ENCODE data around the gene CCDC24. TPM values are rescaled to one million over a fixed set of nuclear protein-coding genes. Genes with fewer than 3 reads are reported as not detected.

Gene CCDC24
- total RNA-seq, 4 donors from 2014 or later, result 0.57 to 4.4 (median 2.4) TPM

GRCh38 chr1:43957407-43958040 lies 33.9 kb upstream of the CCDC24 start:
- TF ChIP-seq CTCF (IDR thresholded peaks at IDR 0.05; ENCODE audit: low read depth), result no peak

DNA sequence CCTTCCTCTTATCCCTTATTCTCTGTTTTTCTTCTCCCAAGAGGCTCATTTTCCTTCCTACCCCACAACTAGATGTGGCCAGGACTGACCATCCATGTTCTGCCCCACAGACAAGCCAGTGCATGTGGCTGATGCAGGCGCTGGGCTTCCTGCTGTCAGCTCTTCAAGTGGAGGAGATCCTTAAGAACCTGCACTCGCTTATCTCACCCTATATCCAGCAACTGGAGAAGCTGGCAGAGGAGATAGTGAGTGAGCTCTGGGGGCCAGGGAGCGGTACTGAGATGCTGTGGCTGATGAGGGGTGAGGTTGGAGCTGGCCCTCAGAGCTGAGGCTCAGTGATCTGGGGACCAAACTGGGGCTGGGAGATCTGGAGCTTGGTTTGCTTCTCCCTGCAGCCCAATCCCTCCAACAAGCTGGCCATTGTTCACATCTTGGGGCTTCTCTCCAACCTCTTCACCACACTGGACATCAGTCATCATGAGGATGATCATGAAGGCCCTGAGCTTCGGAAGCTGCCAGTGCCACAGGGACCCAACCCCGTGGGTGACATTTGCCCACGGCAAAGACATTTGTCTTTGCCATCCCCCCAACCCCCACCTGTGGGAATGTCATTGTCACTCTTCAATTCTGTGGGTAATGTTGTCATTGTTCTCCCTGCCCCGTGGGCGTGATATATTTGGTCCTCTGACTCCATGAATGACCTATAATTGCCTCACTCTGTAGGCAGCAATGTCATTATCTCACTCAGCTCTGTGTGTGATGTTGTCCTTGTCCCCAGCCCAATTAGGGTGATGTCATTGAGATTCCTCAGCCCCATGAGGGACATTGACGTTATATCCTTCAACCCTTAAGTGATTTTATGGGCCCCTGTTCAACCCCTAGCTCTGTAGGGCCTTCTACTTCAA lies 32.8 kb upstream of the CCDC24 start:
- no peak for TF ChIP-seq CTCF (IDR thresholded peaks at IDR 0.05; ENCODE audit: low read depth)

DNA sequence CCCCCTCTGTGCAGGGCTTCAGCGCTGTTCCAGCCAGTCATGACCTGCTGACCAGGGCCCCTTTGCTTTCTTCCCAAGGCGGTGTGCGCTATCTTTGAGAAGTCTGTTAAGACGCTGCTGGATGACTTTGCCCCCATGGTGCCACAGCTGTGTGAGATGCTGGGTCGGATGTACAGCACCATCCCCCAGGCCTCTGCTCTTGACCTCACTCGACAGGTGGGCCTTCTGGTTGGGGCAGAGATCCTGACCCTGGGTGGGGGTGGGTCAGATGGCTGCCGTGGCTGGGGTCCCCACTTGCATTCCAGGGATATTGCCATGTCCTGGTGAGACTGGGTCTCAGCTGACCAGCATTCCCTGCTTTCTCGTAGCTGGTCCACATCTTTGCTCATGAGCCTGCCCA lies 30.6 kb upstream of the CCDC24 start:
- TF ChIP-seq CTCF (IDR thresholded peaks at IDR 0.05; ENCODE audit: low read depth), result no peak

DNA sequence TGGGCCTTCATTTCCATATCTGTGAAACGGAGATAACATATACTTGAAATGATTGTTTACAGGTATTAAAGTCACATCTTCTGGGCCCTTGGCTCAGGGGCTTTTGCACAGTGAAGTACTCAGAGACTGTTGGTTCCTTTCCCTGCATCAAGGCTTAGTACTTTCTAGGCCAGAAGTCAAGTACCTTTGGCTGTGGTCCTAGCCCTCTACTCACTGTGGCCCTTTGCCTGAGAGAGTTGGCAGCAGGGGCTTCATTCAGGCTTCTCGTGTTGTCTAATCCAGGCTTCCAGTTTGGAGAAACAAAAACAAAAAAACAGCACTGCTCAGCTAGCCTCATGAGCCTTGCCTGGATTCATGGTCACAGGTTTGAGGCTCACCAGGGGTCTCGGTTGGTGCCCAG lies 29.7 kb upstream of the CCDC24 start:
- TF ChIP-seq CTCF (IDR thresholded peaks at IDR 0.05; ENCODE audit: low read depth), result no peak

DNA sequence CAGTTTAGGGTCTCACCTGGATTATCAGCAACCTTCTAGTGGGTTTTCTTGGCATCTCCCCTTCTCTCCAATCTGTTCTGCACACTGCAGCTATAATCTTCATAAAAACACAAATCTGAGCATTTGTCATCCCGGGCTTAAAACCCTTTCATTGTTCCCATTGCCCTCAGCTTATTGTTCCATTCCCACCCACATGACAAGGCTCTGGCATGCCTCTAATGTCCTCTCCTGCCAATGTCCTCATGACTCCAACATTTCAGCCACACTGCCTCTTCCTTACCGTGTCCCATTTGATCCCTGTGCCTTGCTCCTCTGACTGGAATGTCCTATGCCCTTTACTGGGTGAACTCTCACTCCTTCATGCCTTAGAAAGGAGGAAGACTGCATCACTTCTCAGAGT lies 29.1 kb upstream of the CCDC24 start:
- no peak for TF ChIP-seq CTCF (IDR thresholded peaks at IDR 0.05; ENCODE audit: low read depth)

DNA sequence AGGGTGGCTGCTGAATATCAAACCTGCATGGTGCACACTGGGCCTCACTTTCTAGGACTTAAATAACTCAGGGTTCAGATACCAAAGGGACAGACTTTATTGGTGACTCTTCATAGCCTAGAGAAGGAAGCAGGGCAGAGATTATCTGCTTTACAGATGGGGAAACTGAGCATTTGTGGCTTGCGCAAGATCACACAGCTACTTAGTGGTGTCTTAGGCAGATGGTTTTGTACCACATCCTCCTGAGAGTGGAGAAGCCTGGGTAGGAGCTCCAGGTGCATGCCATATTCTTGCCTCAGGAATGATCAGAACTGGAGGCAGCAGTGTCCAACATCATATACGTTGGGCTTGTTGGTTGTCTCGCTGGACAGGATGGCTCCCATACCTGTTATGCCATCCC lies 28.4 kb upstream of the CCDC24 start:
- no peak for TF ChIP-seq CTCF (IDR thresholded peaks at IDR 0.05; ENCODE audit: low read depth)

DNA sequence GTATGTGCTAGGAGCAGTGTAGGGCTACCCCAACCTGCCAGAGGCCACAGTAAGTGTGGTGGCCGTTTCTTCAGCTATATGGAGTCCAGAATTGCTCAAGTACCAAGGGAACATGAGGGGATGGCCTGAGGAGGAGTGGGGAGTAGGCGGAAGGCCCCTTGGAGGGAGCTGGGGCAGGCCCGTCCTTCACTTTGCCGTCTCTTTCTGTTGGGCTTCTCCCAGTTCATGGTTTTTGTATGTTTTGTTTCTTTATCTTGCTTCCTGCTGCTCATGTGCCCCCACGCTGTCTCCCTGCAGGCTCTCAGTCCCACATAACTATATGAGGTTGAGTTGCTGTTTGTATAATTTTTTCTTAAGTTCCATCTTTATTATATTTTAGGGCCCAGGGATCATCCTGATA lies 27.5 kb upstream of the CCDC24 start:
- TF ChIP-seq CTCF (IDR thresholded peaks at IDR 0.05; ENCODE audit: low read depth), result no peak
